ENCODE results near the gene MCRS1. TPM values are rescaled to one million over a fixed set of nuclear protein-coding genes. Genes with fewer than 3 reads are reported as not detected.

Gene MCRS1
- total RNA-seq, 2 donors from 2014 or later, result 97.5 to 98.9 TPM

- Histone ChIP-seq H3K9me3 (ENCODE audit: control insufficient read depth, low read length) (no peaks in the 10 kb centered on the region), H3K4me1 (ENCODE audit: control insufficient read depth, insufficient read depth, low read length) (no peaks in the 10 kb centered on the region), H3K36me3 (ENCODE audit: control insufficient read depth, insufficient read depth, low read length) (peaks cover 64% of the 10 kb centered on the region), H3K4me3 (ENCODE audit: low read length) (no peak overlapping the region), H3K27ac (ENCODE audit: low read depth, low read length) (no peak overlapping the region), H3K27me3 (ENCODE audit: control insufficient read depth, insufficient read depth, low read length, poor library complexity, severe bottlenecking) (no peaks in the 10 kb centered on the region), H3K9ac (ENCODE audit: extremely low read depth, low read length, poor library complexity, severe bottlenecking) (no peak overlapping the region)
- Mint-ChIP-seq H3K4me1 (peaks cover 9% of the 10 kb centered on the region), H3K4me3 (no peak overlapping the region), H3K27ac (no peak overlapping the region), H3K27me3 (ENCODE audit: insufficient read depth) (no peaks in the 10 kb centered on the region), H3K36me3 (ENCODE audit: low read depth) (peaks cover 37% of the 10 kb centered on the region), H3K9me3 (no peaks in the 10 kb centered on the region)
- TF ChIP-seq, protein P1, sequence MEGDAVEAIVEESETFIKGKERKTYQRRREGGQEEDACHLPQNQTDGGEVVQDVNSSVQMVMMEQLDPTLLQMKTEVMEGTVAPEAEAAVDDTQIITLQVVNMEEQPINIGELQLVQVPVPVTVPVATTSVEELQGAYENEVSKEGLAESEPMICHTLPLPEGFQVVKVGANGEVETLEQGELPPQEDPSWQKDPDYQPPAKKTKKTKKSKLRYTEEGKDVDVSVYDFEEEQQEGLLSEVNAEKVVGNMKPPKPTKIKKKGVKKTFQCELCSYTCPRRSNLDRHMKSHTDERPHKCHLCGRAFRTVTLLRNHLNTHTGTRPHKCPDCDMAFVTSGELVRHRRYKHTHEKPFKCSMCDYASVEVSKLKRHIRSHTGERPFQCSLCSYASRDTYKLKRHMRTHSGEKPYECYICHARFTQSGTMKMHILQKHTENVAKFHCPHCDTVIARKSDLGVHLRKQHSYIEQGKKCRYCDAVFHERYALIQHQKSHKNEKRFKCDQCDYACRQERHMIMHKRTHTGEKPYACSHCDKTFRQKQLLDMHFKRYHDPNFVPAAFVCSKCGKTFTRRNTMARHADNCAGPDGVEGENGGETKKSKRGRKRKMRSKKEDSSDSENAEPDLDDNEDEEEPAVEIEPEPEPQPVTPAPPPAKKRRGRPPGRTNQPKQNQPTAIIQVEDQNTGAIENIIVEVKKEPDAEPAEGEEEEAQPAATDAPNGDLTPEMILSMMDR (conservative IDR thresholded peaks at IDR 0.05), result no peak
- WGBS, 2 experiments (ENCODE audit: insufficient coverage in 1 of 2, insufficient read length in 1 of 2), result 96 to 97% methylated on average over 9 to 13 of the region's 13 CpGs
- no peak for DNase-seq
Observed at GRCh38 chr12:49558526-49558925, 9.4 kb downstream of the MCRS1 start.

DNA sequence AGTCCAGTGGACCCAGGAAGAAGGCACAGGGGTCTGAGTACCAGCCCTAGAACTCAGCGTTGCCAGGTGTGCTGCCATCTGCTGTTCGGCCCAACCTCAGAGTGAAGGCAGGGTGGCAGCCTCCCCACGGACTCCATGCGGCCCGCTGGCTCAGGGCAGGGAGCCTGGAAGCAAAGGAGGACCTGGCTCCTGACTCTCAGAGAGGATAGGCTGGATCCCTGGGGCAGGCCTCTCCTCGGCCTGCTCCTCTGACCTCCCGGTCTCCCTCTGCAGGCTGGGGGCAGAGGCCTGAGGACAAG lies 10.1 kb downstream of the MCRS1 start:
- Mint-ChIP-seq H3K9me3 (no peaks in the 10 kb centered on the region), H3K4me3 (no peak overlapping the region), H3K36me3 (ENCODE audit: low read depth) (peaks cover 33% of the 10 kb centered on the region), H3K27ac (no peak overlapping the region), H3K27me3 (ENCODE audit: insufficient read depth) (peaks cover 3% of the 10 kb centered on the region), H3K4me1 (peaks cover 11% of the 10 kb centered on the region)
- no peak overlapping the region for H3K27ac ChIP-seq (ENCODE audit: low read depth, low read length)
- H3K9me3 ChIP-seq (ENCODE audit: control insufficient read depth, low read length), result no peaks in the 10 kb centered on the region
- peaks cover 58% of the 10 kb centered on the region for H3K36me3 ChIP-seq (ENCODE audit: control insufficient read depth, insufficient read depth, low read length)
- H3K4me3 ChIP-seq (ENCODE audit: low read length), result no peak overlapping the region
- peak; percentile 77 for DNase-seq
- no peaks in the 10 kb centered on the region for H3K27me3 ChIP-seq (ENCODE audit: control insufficient read depth, insufficient read depth, low read length, poor library complexity, severe bottlenecking)
- TF ChIP-seq, protein P1 (conservative IDR thresholded peaks at IDR 0.05), result peak; percentile 44
- H3K4me1 ChIP-seq (ENCODE audit: control insufficient read depth, insufficient read depth, low read length), result no peaks in the 10 kb centered on the region
- no peak overlapping the region for H3K9ac ChIP-seq (ENCODE audit: extremely low read depth, low read length, poor library complexity, severe bottlenecking)
- 91 to 93% methylated on average over 5 to 7 of the region's 7 CpGs for WGBS, 2 experiments (ENCODE audit: insufficient coverage in 1 of 2, insufficient read length in 1 of 2)

GRCh38 chr12:49557187-49557916 lies 10.6 kb downstream of the MCRS1 start:
- H3K4me1 ChIP-seq (ENCODE audit: control insufficient read depth, insufficient read depth, low read length), result no peaks in the 10 kb centered on the region
- H3K36me3 ChIP-seq (ENCODE audit: control insufficient read depth, insufficient read depth, low read length), result peaks cover 52% of the 10 kb centered on the region
- H3K9ac ChIP-seq (ENCODE audit: extremely low read depth, low read length, poor library complexity, severe bottlenecking), result no peak overlapping the region
- WGBS, 2 experiments (ENCODE audit: insufficient coverage in 1 of 2, insufficient read length in 1 of 2), result 93 to 96% methylated on average over 9 to 18 of the region's 18 CpGs
- Mint-ChIP-seq H3K36me3 (ENCODE audit: low read depth) (peaks cover 28% of the 10 kb centered on the region), H3K9me3 (no peaks in the 10 kb centered on the region), H3K4me3 (no peak overlapping the region), H3K4me1 (peaks cover 11% of the 10 kb centered on the region), H3K27ac (no peak overlapping the region), H3K27me3 (ENCODE audit: insufficient read depth) (peaks cover 8% of the 10 kb centered on the region)
- H3K27ac ChIP-seq (ENCODE audit: low read depth, low read length), result no peak overlapping the region
- no peaks in the 10 kb centered on the region for H3K27me3 ChIP-seq (ENCODE audit: control insufficient read depth, insufficient read depth, low read length, poor library complexity, severe bottlenecking)
- H3K9me3 ChIP-seq (ENCODE audit: control insufficient read depth, low read length), result no peaks in the 10 kb centered on the region
- H3K4me3 ChIP-seq (ENCODE audit: low read length), result no peak overlapping the region
- TF ChIP-seq, protein P1 (conservative IDR thresholded peaks at IDR 0.05), result no peak
- no peak for DNase-seq
